A673 (cell line): ENCODE data around the gene IFT52.

Experiments
- EZH2 ChIP-seq: fragments of 200-600 bp; sonication (generic); IDR thresholded peaks from 2 replicates; pipeline ENCODE4 v1.6.1; 2017; ENCODE audit warnings: borderline replicate concordance, low read depth, mild to moderate bottlenecking, mixed read lengths, antibody characterized with exemption, low read length; ENCODE audit not compliant: poor library complexity, severe bottlenecking
- TF ChIP-seq, protein P1 (sequence below): fragments of 300-800, 200-600 bp; sonication (generic); conservative IDR thresholded peaks from 2 replicates; pipeline ENCODE4 v1.5.1; 2017; ENCODE audit warnings: low read depth, mild to moderate bottlenecking, antibody characterized with exemption, low read length, moderate library complexity, mixed read lengths

DNA sequence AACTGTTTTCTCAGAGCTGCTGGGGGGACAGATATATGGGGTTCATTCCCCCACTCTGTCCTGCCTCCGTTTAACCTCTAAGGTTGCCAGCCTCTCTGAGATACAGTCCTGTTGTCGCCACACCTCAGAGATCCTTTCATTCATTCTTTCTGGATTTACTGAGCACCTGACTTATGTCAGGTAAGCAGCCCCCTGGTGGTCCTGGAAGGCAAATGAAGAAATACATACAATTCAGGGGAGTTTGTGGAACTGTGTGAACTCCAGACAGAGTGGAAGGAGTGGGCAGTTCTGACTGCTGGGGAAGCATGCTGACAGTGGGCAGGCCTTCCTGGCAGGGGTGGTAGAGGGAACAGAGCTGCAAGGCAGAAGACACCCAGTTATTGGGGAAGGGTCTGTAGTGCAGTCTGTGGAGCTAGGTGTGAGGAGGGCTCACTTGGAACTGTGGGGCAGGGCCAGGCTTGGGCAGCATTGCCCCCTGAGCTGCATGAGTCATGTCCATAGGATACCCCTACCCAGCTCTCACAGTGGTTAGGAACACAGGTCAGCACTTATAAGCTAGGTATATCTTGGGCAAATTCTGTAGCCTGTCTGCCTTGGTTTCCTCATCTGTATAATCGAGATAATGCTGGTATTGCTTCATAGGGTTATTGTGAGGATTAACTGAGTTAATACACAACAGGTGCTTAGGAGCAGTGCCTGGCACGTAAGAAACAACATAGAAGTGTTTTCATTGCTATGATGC, 44.7 kb upstream of the IFT52 start:
- TF ChIP-seq, protein P1, sequence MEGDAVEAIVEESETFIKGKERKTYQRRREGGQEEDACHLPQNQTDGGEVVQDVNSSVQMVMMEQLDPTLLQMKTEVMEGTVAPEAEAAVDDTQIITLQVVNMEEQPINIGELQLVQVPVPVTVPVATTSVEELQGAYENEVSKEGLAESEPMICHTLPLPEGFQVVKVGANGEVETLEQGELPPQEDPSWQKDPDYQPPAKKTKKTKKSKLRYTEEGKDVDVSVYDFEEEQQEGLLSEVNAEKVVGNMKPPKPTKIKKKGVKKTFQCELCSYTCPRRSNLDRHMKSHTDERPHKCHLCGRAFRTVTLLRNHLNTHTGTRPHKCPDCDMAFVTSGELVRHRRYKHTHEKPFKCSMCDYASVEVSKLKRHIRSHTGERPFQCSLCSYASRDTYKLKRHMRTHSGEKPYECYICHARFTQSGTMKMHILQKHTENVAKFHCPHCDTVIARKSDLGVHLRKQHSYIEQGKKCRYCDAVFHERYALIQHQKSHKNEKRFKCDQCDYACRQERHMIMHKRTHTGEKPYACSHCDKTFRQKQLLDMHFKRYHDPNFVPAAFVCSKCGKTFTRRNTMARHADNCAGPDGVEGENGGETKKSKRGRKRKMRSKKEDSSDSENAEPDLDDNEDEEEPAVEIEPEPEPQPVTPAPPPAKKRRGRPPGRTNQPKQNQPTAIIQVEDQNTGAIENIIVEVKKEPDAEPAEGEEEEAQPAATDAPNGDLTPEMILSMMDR: no peak
- no peak for TF ChIP-seq EZH2
